SK-N-SH treated with all-trans-retinoic acid at 6 μM for 48 hours (cell line): ENCODE results near the gene BMP8B.

ENCODE experiments used
- ATAC-seq: fragments of 200-7000 bp; cut with Tn5 transposase; 3 replicates; pipeline ENCODE4 v1.9.1; 2020; ENCODE audit warnings: mild to moderate bottlenecking, moderate library complexity
- ARNTL ChIP-seq: fragments of 450-650 bp; formaldehyde crosslinking; IDR thresholded peaks from 2 replicates; pipeline ENCODE4 v1.5.0; 2020; ENCODE audit warnings: low read depth, mild to moderate bottlenecking, moderate library complexity, borderline replicate concordance
- BACH2 ChIP-seq: fragments of 250-450 bp; sonication (Bioruptor Pico); IDR thresholded peaks from 2 replicates; pipeline ENCODE4 v1.9.0; 2021; ENCODE audit warnings: mild to moderate bottlenecking, borderline replicate concordance
- CSDC2 ChIP-seq: fragments of 250-450 bp; sonication (Bioruptor Pico); IDR thresholded peaks from 2 replicates; pipeline ENCODE4 v1.5.0; 2020; ENCODE audit warnings: mild to moderate bottlenecking, moderate library complexity
- GLIS3 ChIP-seq: fragments of 250-450 bp; sonication (Bioruptor Pico); IDR thresholded peaks from 2 replicates; pipeline ENCODE4 v1.5.0; 2020; ENCODE audit warnings: mild to moderate bottlenecking, moderate library complexity
- ISL1 ChIP-seq: fragments of 250-450 bp; sonication (Bioruptor Pico); IDR thresholded peaks from 2 replicates; pipeline ENCODE4 v2.1.2; 2022; ENCODE audit warnings: mild to moderate bottlenecking, moderate library complexity
- OSR1 ChIP-seq: fragments of 250-450 bp; sonication (Bioruptor Pico); IDR thresholded peaks from 2 replicates; pipeline ENCODE4 v1.8.0; 2022; ENCODE audit warnings: moderate library complexity, mild to moderate bottlenecking, inconsistent platforms
- PPARA ChIP-seq: fragments of 250-450 bp; sonication (Bioruptor Pico); IDR thresholded peaks from 2 replicates; pipeline ENCODE4 v1.5.0; 2020; ENCODE audit warnings: mild to moderate bottlenecking, borderline replicate concordance
- RARB ChIP-seq: fragments of 250-450 bp; sonication (Bioruptor Pico); IDR thresholded peaks from 2 replicates; pipeline ENCODE4 v1.8.0; 2021; ENCODE audit warnings: mild to moderate bottlenecking, moderate library complexity
- SNAI2 ChIP-seq: fragments of 250-450 bp; sonication (Bioruptor Pico); IDR thresholded peaks from 2 replicates; pipeline ENCODE4 v1.5.0; 2020; ENCODE audit warnings: mild to moderate bottlenecking, moderate library complexity
- TCF4 ChIP-seq: fragments of 250-450 bp; sonication (Bioruptor Pico); IDR thresholded peaks from 2 replicates; pipeline ENCODE4 v1.8.0; 2021; ENCODE audit warnings: mild to moderate bottlenecking, moderate library complexity, borderline replicate concordance
- TOX ChIP-seq: fragments of 250-450 bp; sonication (Bioruptor Pico); IDR thresholded peaks from 2 replicates; pipeline ENCODE4 v1.8.0; 2021; ENCODE audit warnings: mild to moderate bottlenecking, moderate library complexity, borderline replicate concordance
- ZC3H10 ChIP-seq: fragments of 250-450 bp; sonication (Bioruptor Pico); IDR thresholded peaks from 2 replicates; pipeline ENCODE4 v1.5.1; 2021; ENCODE audit warnings: mild to moderate bottlenecking, moderate library complexity
- ZFP3 ChIP-seq: fragments of 250-450 bp; sonication (Bioruptor Pico); IDR thresholded peaks from 2 replicates; pipeline ENCODE4 v1.5.0; 2020; ENCODE audit warnings: mild to moderate bottlenecking, moderate library complexity
- ZFP30 ChIP-seq: fragments of 450-650 bp; formaldehyde crosslinking; IDR thresholded peaks from 2 replicates; pipeline ENCODE4 v1.5.0; 2022; ENCODE audit warnings: mild to moderate bottlenecking, moderate library complexity
- ZNF565 ChIP-seq: fragments of 450-650 bp; formaldehyde crosslinking; conservative IDR thresholded peaks from 2 replicates; pipeline ENCODE4 v1.5.0; 2020; ENCODE audit warnings: low read depth, mild to moderate bottlenecking, moderate library complexity
- ZNF70 ChIP-seq: fragments of 450-650 bp; formaldehyde crosslinking; IDR thresholded peaks from 2 replicates; pipeline ENCODE4 v1.5.0; 2020; ENCODE audit warnings: mild to moderate bottlenecking, moderate library complexity
- ZNF8 ChIP-seq: fragments of 450-650 bp; formaldehyde crosslinking; IDR thresholded peaks from 2 replicates; pipeline ENCODE4 v1.5.0; 2020; ENCODE audit warnings: mild to moderate bottlenecking, moderate library complexity
- TF ChIP-seq, protein P1 (sequence below): fragments of 250-450 bp; sonication (Bioruptor Pico); IDR thresholded peaks from 2 replicates; pipeline ENCODE4 v1.8.0; 2021; ENCODE audit warnings: low read depth, mild to moderate bottlenecking, moderate library complexity, borderline replicate concordance
- TF ChIP-seq, protein P2 (sequence below): fragments of 250-450 bp; sonication (Bioruptor Pico); IDR thresholded peaks from 2 replicates; pipeline ENCODE4 v1.5.1; 2020; ENCODE audit warnings: low read depth, mild to moderate bottlenecking, moderate library complexity
- TF ChIP-seq, protein P3 (sequence below): fragments of 250-450 bp; sonication (Bioruptor Pico); IDR thresholded peaks from 2 replicates; pipeline ENCODE4 v1.8.0; 2020; ENCODE audit warnings: mild to moderate bottlenecking, moderate library complexity, borderline replicate concordance
- TF ChIP-seq, protein P4 (sequence below): fragments of 250-450 bp; sonication (Bioruptor Pico); IDR thresholded peaks from 2 replicates; pipeline ENCODE4 v1.5.1; 2021; ENCODE audit warnings: mild to moderate bottlenecking, moderate library complexity
- TF ChIP-seq, protein P5 (sequence below): fragments of 250-450 bp; sonication (Bioruptor Pico); IDR thresholded peaks from 2 replicates; pipeline ENCODE4 v1.5.0; 2020; ENCODE audit warnings: mild to moderate bottlenecking, moderate library complexity

The BMP8B gene

DNA sequence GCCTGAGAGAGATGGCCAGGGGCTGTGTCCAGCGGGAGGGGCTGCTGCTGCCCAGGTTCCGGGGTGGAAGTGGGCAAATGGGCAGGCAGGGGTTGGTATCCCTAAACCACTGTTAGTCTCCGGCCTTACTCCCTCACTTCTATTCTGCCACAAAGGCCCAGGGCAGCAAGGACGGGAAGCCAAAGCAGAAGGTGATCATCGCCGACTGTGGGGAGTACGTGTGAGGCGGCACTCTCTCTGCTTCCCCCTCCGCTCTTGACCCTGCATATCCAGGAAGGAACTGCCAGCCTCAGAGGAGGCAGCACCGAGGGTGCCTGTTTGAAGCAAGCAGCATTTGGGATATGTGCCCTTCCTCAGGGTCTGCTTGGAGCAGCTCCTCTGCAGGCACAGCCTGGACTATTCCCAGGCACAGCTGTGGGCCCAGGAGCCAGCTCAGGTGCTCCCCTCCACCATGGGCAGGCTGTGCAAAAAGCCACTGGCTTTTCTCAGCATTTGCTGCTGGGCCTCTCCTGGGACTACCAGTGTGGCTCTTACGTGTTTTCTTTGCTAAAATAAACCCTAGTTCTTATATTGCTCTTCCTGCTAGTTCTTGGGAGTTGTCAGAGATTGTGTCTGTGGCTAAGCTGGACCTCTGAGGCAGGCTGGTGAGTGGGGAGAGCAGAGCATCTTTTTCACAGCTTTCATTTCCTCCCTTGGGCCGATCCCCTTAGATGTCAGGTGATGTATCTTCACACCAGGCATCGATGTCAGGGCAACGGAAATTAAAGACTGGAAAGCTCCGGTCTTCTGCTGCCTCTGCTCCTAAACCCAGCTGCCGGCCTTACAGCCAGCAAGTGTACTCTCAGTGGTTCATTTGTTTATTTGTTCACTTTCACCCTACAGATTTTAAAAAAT, 35.3 kb downstream of the BMP8B start (continued):
- TF ChIP-seq BACH2 (CRISPR knock-in tag) (no peak), ISL1 (CRISPR knock-in tag) (no peak), OSR1 (no peak), ZFP30 (CRISPR knock-in tag) (no peak), SNAI2 (CRISPR knock-in tag) (no peak), TOX (CRISPR knock-in tag) (no peak), ARNTL (CRISPR knock-in tag) (no peak)
- TF ChIP-seq, all 23 proteins: peak for 0

DNA sequence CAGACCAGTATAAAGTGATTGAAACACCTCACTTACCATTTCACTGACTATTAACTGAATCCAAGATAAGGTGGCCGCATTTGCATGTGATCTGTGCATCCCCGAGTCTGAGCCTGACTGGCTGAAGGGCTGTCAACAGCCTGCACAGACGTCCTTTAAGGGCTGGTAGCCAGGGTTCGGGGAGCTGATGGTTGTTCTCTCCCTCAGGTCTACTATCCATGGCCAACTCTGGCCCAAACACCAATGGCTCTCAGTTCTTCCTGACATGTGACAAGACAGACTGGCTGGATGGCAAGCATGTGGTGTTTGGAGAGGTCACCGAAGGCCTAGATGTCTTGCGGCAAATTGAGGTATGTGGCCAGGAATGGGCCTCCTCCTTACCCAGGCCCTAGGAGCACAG, 36.0 kb downstream of the BMP8B start:
- no peak for ATAC-seq
- TF ChIP-seq, protein P1, sequence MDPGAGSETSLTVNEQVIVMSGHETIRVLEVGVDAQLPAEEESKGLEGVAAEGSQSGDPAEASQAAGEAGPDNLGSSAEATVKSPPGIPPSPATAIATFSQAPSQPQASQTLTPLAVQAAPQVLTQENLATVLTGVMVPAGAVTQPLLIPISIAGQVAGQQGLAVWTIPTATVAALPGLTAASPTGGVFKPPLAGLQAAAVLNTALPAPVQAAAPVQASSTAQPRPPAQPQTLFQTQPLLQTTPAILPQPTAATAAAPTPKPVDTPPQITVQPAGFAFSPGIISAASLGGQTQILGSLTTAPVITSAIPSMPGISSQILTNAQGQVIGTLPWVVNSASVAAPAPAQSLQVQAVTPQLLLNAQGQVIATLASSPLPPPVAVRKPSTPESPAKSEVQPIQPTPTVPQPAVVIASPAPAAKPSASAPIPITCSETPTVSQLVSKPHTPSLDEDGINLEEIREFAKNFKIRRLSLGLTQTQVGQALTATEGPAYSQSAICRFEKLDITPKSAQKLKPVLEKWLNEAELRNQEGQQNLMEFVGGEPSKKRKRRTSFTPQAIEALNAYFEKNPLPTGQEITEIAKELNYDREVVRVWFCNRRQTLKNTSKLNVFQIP (CRISPR knock-in tag) = no peak
- TF ChIP-seq ZNF70 (CRISPR knock-in tag) = no peak
- TF ChIP-seq, protein P2, sequence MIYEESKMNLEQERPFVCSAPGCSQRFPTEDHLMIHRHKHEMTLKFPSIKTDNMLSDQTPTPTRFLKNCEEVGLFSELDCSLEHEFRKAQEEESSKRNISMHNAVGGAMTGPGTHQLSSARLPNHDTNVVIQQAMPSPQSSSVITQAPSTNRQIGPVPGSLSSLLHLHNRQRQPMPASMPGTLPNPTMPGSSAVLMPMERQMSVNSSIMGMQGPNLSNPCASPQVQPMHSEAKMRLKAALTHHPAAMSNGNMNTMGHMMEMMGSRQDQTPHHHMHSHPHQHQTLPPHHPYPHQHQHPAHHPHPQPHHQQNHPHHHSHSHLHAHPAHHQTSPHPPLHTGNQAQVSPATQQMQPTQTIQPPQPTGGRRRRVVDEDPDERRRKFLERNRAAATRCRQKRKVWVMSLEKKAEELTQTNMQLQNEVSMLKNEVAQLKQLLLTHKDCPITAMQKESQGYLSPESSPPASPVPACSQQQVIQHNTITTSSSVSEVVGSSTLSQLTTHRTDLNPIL (CRISPR knock-in tag) = no peak
- TF ChIP-seq BACH2 (CRISPR knock-in tag) = no peak
- TF ChIP-seq OSR1 = no peak
- TF ChIP-seq, protein P3, sequence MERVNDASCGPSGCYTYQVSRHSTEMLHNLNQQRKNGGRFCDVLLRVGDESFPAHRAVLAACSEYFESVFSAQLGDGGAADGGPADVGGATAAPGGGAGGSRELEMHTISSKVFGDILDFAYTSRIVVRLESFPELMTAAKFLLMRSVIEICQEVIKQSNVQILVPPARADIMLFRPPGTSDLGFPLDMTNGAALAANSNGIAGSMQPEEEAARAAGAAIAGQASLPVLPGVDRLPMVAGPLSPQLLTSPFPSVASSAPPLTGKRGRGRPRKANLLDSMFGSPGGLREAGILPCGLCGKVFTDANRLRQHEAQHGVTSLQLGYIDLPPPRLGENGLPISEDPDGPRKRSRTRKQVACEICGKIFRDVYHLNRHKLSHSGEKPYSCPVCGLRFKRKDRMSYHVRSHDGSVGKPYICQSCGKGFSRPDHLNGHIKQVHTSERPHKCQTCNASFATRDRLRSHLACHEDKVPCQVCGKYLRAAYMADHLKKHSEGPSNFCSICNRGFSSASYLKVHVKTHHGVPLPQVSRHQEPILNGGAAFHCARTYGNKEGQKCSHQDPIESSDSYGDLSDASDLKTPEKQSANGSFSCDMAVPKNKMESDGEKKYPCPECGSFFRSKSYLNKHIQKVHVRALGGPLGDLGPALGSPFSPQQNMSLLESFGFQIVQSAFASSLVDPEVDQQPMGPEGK (CRISPR knock-in tag) = no peak
- TF ChIP-seq ISL1 (CRISPR knock-in tag) = no peak
- TF ChIP-seq CSDC2 (CRISPR knock-in tag) = no peak
- no peak for TF ChIP-seq PPARA (CRISPR knock-in tag)
- no peak for TF ChIP-seq ZNF8 (CRISPR knock-in tag)
- TF ChIP-seq ZFP3 (CRISPR knock-in tag) = no peak
- no peak for TF ChIP-seq ZC3H10 (CRISPR knock-in tag)
- TF ChIP-seq TCF4 (CRISPR knock-in tag) = no peak
- no peak for TF ChIP-seq ZNF565 (CRISPR knock-in tag)
- TF ChIP-seq, protein P4, sequence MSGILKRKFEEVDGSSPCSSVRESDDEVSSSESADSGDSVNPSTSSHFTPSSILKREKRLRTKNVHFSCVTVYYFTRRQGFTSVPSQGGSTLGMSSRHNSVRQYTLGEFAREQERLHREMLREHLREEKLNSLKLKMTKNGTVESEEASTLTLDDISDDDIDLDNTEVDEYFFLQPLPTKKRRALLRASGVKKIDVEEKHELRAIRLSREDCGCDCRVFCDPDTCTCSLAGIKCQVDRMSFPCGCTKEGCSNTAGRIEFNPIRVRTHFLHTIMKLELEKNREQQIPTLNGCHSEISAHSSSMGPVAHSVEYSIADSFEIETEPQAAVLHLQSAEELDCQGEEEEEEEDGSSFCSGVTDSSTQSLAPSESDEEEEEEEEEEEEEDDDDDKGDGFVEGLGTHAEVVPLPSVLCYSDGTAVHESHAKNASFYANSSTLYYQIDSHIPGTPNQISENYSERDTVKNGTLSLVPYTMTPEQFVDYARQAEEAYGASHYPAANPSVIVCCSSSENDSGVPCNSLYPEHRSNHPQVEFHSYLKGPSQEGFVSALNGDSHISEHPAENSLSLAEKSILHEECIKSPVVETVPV (CRISPR knock-in tag) = no peak
- no peak for TF ChIP-seq RARB
- no peak for TF ChIP-seq GLIS3 (CRISPR knock-in tag)
- TF ChIP-seq, protein P5, sequence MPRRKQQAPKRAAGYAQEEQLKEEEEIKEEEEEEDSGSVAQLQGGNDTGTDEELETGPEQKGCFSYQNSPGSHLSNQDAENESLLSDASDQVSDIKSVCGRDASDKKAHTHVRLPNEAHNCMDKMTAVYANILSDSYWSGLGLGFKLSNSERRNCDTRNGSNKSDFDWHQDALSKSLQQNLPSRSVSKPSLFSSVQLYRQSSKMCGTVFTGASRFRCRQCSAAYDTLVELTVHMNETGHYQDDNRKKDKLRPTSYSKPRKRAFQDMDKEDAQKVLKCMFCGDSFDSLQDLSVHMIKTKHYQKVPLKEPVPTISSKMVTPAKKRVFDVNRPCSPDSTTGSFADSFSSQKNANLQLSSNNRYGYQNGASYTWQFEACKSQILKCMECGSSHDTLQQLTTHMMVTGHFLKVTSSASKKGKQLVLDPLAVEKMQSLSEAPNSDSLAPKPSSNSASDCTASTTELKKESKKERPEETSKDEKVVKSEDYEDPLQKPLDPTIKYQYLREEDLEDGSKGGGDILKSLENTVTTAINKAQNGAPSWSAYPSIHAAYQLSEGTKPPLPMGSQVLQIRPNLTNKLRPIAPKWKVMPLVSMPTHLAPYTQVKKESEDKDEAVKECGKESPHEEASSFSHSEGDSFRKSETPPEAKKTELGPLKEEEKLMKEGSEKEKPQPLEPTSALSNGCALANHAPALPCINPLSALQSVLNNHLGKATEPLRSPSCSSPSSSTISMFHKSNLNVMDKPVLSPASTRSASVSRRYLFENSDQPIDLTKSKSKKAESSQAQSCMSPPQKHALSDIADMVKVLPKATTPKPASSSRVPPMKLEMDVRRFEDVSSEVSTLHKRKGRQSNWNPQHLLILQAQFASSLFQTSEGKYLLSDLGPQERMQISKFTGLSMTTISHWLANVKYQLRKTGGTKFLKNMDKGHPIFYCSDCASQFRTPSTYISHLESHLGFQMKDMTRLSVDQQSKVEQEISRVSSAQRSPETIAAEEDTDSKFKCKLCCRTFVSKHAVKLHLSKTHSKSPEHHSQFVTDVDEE (CRISPR knock-in tag) = no peak
- TF ChIP-seq, all 23 proteins: peak for 0
